OCI-M1 (cell line): ENCODE data around the gene RAET1E.
A peak's percentile ranks its signal among the peaks of the same experiment; 100 is the strongest.
"Not testable (repeated sequence)": the region's sequence is repeated elsewhere in the genome, so short reads cannot be mapped to it uniquely, and the experiment has no call there.

Experiments
- DNase-seq: peaks from one replicate; lab custom pipeline; 2025; lab: John Stamatoyannopoulos, UW

RAET1E gene

GRCh38 chr6:149927025-149927424 is 29.1 kb upstream of the RAET1E start:
- DNase-seq, result not testable (repeated sequence)

- DNase-seq, result peak; percentile 86
Measured at GRCh38 chr6:149925974-149926777, 28.3 kb upstream of the RAET1E start.

- DNase-seq, result no peak
Measured at GRCh38 chr6:149925253-149925973, 27.5 kb upstream of the RAET1E start.

GRCh38 chr6:149924933-149925252 is 27.0 kb upstream of the RAET1E start:
- no peak for DNase-seq

GRCh38 chr6:149924206-149924932 is 26.5 kb upstream of the RAET1E start:
- DNase-seq, result no peak

- no peak for DNase-seq
Measured at GRCh38 chr6:149923327-149923986, 25.5 kb upstream of the RAET1E start.

GRCh38 chr6:149922642-149923326 is 24.9 kb upstream of the RAET1E start, which contains the start of gene RAET1G:
RAET1G (minus strand) TSS chr6:149923121; CDS start chr6:149923010, 111 bp downstream.
- DNase-seq, result peak; percentile 45

- not testable (repeated sequence) for DNase-seq
Measured at GRCh38 chr6:149922091-149922490, 24.2 kb upstream of the RAET1E start.

GRCh38 chr6:149921361-149921760 is 23.4 kb upstream of the RAET1E start:
- DNase-seq, result no peak

- DNase-seq, result no peak
Measured at GRCh38 chr6:149919834-149920225, 21.9 kb upstream of the RAET1E start.

- not testable (repeated sequence) for DNase-seq
Measured at GRCh38 chr6:149919126-149919833, 21.4 kb upstream of the RAET1E start.

- no peak for DNase-seq
Measured at GRCh38 chr6:149918151-149918905, 20.4 kb upstream of the RAET1E start.

GRCh38 chr6:149917679-149918078 is 19.8 kb upstream of the RAET1E start:
- no peak for DNase-seq

- no peak for DNase-seq
Measured at GRCh38 chr6:149915970-149916865, 18.3 kb upstream of the RAET1E start.

GRCh38 chr6:149913540-149914240 is 15.8 kb upstream of the RAET1E start:
- no peak for DNase-seq

- DNase-seq, result no peak
Measured at GRCh38 chr6:149913085-149913484, 15.2 kb upstream of the RAET1E start.

- DNase-seq, result not testable (repeated sequence)
Measured at GRCh38 chr6:149912680-149913079, 14.8 kb upstream of the RAET1E start.

- DNase-seq, result no peak
Measured at GRCh38 chr6:149910721-149911151, 12.8 kb upstream of the RAET1E start.
